ENCODE measurements around the gene ROBO1.

ROBO1 gene

GRCh38 chr3:79162653-79163052, 605.1 kb downstream of the ROBO1 start:
- Histone ChIP-seq H3K27me3 (ENCODE audit: control insufficient read depth in 2 of 2, insufficient read depth in 2 of 2, low read length in 2 of 2) (no peaks in the 10 kb centered on the region), H3K9me3 (ENCODE audit: control insufficient read depth in 2 of 2, low read length in 2 of 2) (no peaks in the 10 kb centered on the region), H3K4me3 (ENCODE audit: low read length in 2 of 2) (no peak overlapping the region), H3K4me1 (ENCODE audit: control insufficient read depth in 2 of 2, insufficient read depth in 2 of 2, low read length in 2 of 2) (no peaks in the 10 kb centered on the region), H3K36me3 (ENCODE audit: control insufficient read depth in 2 of 2, insufficient read depth in 2 of 2, low read length in 2 of 2) (no peaks in the 10 kb centered on the region), H3K9ac (ENCODE audit: low read depth in 1 of 2, low read length in 2 of 2) (no peak overlapping the region), H3K27ac (ENCODE audit: low read depth in 2 of 2, low read length in 2 of 2) (no peak overlapping the region)

- Histone ChIP-seq H3K4me1 (ENCODE audit: control insufficient read depth in 2 of 2, insufficient read depth in 2 of 2, low read length in 2 of 2) (no peaks in the 10 kb centered on the region), H3K4me3 (ENCODE audit: low read length in 2 of 2) (no peak overlapping the region), H3K27ac (ENCODE audit: low read depth in 2 of 2, low read length in 2 of 2) (no peak overlapping the region), H3K36me3 (ENCODE audit: control insufficient read depth in 2 of 2, insufficient read depth in 2 of 2, low read length in 2 of 2) (no peaks in the 10 kb centered on the region), H3K27me3 (ENCODE audit: control insufficient read depth in 2 of 2, insufficient read depth in 2 of 2, low read length in 2 of 2) (no peaks in the 10 kb centered on the region), H3K9ac (ENCODE audit: low read depth in 1 of 2, low read length in 2 of 2) (no peak overlapping the region), H3K9me3 (ENCODE audit: control insufficient read depth in 2 of 2, low read length in 2 of 2) (no peaks in the 10 kb centered on the region)
These were observed 605.9 kb downstream of the ROBO1 start for GRCh38 chr3:79161941-79162340.

GRCh38 chr3:79160421-79160820, 607.4 kb downstream of the ROBO1 start:
- Histone ChIP-seq H3K27me3 (ENCODE audit: control insufficient read depth in 2 of 2, insufficient read depth in 2 of 2, low read length in 2 of 2) (no peaks in the 10 kb centered on the region), H3K4me1 (ENCODE audit: control insufficient read depth in 2 of 2, insufficient read depth in 2 of 2, low read length in 2 of 2) (no peaks in the 10 kb centered on the region), H3K9ac (ENCODE audit: low read depth in 1 of 2, low read length in 2 of 2) (no peak overlapping the region), H3K9me3 (ENCODE audit: control insufficient read depth in 2 of 2, low read length in 2 of 2) (no peaks in the 10 kb centered on the region), H3K36me3 (ENCODE audit: control insufficient read depth in 2 of 2, insufficient read depth in 2 of 2, low read length in 2 of 2) (no peaks in the 10 kb centered on the region), H3K27ac (ENCODE audit: low read depth in 2 of 2, low read length in 2 of 2) (no peak overlapping the region), H3K4me3 (ENCODE audit: low read length in 2 of 2) (no peak overlapping the region)

- Histone ChIP-seq H3K27me3 (ENCODE audit: control insufficient read depth in 2 of 2, insufficient read depth in 2 of 2, low read length in 2 of 2) (no peaks in the 10 kb centered on the region), H3K9me3 (ENCODE audit: control insufficient read depth in 2 of 2, low read length in 2 of 2) (no peaks in the 10 kb centered on the region), H3K27ac (ENCODE audit: low read depth in 2 of 2, low read length in 2 of 2) (no peak overlapping the region), H3K4me3 (ENCODE audit: low read length in 2 of 2) (no peak overlapping the region), H3K36me3 (ENCODE audit: control insufficient read depth in 2 of 2, insufficient read depth in 2 of 2, low read length in 2 of 2) (no peaks in the 10 kb centered on the region), H3K4me1 (ENCODE audit: control insufficient read depth in 2 of 2, insufficient read depth in 2 of 2, low read length in 2 of 2) (no peaks in the 10 kb centered on the region), H3K9ac (ENCODE audit: low read depth in 1 of 2, low read length in 2 of 2) (no peak overlapping the region)
These were observed 608.1 kb downstream of the ROBO1 start for GRCh38 chr3:79159736-79160135.

- H3K9ac ChIP-seq (ENCODE audit: low read depth in 1 of 2, low read length in 2 of 2) = no peak overlapping the region
- H3K9me3 ChIP-seq (ENCODE audit: control insufficient read depth in 2 of 2, low read length in 2 of 2) = no peaks in the 10 kb centered on the region
- H3K36me3 ChIP-seq (ENCODE audit: control insufficient read depth in 2 of 2, insufficient read depth in 2 of 2, low read length in 2 of 2) = no peaks in the 10 kb centered on the region
- H3K27ac ChIP-seq (ENCODE audit: low read depth in 2 of 2, low read length in 2 of 2) = no peak overlapping the region
- no peaks in the 10 kb centered on the region for H3K4me1 ChIP-seq (ENCODE audit: control insufficient read depth in 2 of 2, insufficient read depth in 2 of 2, low read length in 2 of 2)
- H3K27me3 ChIP-seq (ENCODE audit: control insufficient read depth in 2 of 2, insufficient read depth in 2 of 2, low read length in 2 of 2) = no peaks in the 10 kb centered on the region
- no peak overlapping the region for H3K4me3 ChIP-seq (ENCODE audit: low read length in 2 of 2)
These were observed 610.6 kb downstream of the ROBO1 start for GRCh38 chr3:79157191-79157590.

GRCh38 chr3:79154865-79155264, 612.9 kb downstream of the ROBO1 start:
- H3K36me3 ChIP-seq (ENCODE audit: control insufficient read depth in 2 of 2, insufficient read depth in 2 of 2, low read length in 2 of 2) = no peaks in the 10 kb centered on the region
- no peak overlapping the region for H3K4me3 ChIP-seq (ENCODE audit: low read length in 2 of 2)
- no peak overlapping the region for H3K27ac ChIP-seq (ENCODE audit: low read depth in 2 of 2, low read length in 2 of 2)
- H3K27me3 ChIP-seq (ENCODE audit: control insufficient read depth in 2 of 2, insufficient read depth in 2 of 2, low read length in 2 of 2) = no peaks in the 10 kb centered on the region
- H3K4me1 ChIP-seq (ENCODE audit: control insufficient read depth in 2 of 2, insufficient read depth in 2 of 2, low read length in 2 of 2) = no peaks in the 10 kb centered on the region
- H3K9ac ChIP-seq (ENCODE audit: low read depth in 1 of 2, low read length in 2 of 2) = no peak overlapping the region
- H3K9me3 ChIP-seq (ENCODE audit: control insufficient read depth in 2 of 2, low read length in 2 of 2) = no peaks in the 10 kb centered on the region

GRCh38 chr3:79148786-79149185, 619.0 kb downstream of the ROBO1 start:
- H3K9me3 ChIP-seq (ENCODE audit: control insufficient read depth in 2 of 2, low read length in 2 of 2) = no peaks in the 10 kb centered on the region
- no peak overlapping the region for H3K4me3 ChIP-seq (ENCODE audit: low read length in 2 of 2)
- H3K9ac ChIP-seq (ENCODE audit: low read depth in 1 of 2, low read length in 2 of 2) = no peak overlapping the region

GRCh38 chr3:79146024-79146423, 621.8 kb downstream of the ROBO1 start:
- H3K36me3 ChIP-seq (ENCODE audit: control insufficient read depth in 2 of 2, insufficient read depth in 2 of 2, low read length in 2 of 2) = no peaks in the 10 kb centered on the region
- no peak overlapping the region for H3K27ac ChIP-seq (ENCODE audit: low read depth in 2 of 2, low read length in 2 of 2)
- no peaks in the 10 kb centered on the region for H3K9me3 ChIP-seq (ENCODE audit: control insufficient read depth in 2 of 2, low read length in 2 of 2)
- H3K4me1 ChIP-seq (ENCODE audit: control insufficient read depth in 2 of 2, insufficient read depth in 2 of 2, low read length in 2 of 2) = no peaks in the 10 kb centered on the region
- H3K27me3 ChIP-seq (ENCODE audit: control insufficient read depth in 2 of 2, insufficient read depth in 2 of 2, low read length in 2 of 2) = no peaks in the 10 kb centered on the region
- H3K9ac ChIP-seq (ENCODE audit: low read depth in 1 of 2, low read length in 2 of 2) = no peak overlapping the region
- no peak overlapping the region for H3K4me3 ChIP-seq (ENCODE audit: low read length in 2 of 2)

More at GRCh38 chr3:79148786-79149185, 619.0 kb downstream of the ROBO1 start:
- H3K27ac ChIP-seq (ENCODE audit: low read depth in 2 of 2, low read length in 2 of 2) = no peak overlapping the region
- H3K4me1 ChIP-seq (ENCODE audit: control insufficient read depth in 2 of 2, insufficient read depth in 2 of 2, low read length in 2 of 2) = no peaks in the 10 kb centered on the region
- H3K27me3 ChIP-seq (ENCODE audit: control insufficient read depth in 2 of 2, insufficient read depth in 2 of 2, low read length in 2 of 2) = no peaks in the 10 kb centered on the region
- H3K36me3 ChIP-seq (ENCODE audit: control insufficient read depth in 2 of 2, insufficient read depth in 2 of 2, low read length in 2 of 2) = no peaks in the 10 kb centered on the region

GRCh38 chr3:79140708-79141107, 627.1 kb downstream of the ROBO1 start:
- H3K9me3 ChIP-seq (ENCODE audit: control insufficient read depth in 2 of 2, low read length in 2 of 2) = no peaks in the 10 kb centered on the region
- H3K27me3 ChIP-seq (ENCODE audit: control insufficient read depth in 2 of 2, insufficient read depth in 2 of 2, low read length in 2 of 2) = no peaks in the 10 kb centered on the region
- no peak overlapping the region for H3K9ac ChIP-seq (ENCODE audit: low read depth in 1 of 2, low read length in 2 of 2)
- H3K36me3 ChIP-seq (ENCODE audit: control insufficient read depth in 2 of 2, insufficient read depth in 2 of 2, low read length in 2 of 2) = no peaks in the 10 kb centered on the region
- no peaks in the 10 kb centered on the region for H3K4me1 ChIP-seq (ENCODE audit: control insufficient read depth in 2 of 2, insufficient read depth in 2 of 2, low read length in 2 of 2)
- no peak overlapping the region for H3K27ac ChIP-seq (ENCODE audit: low read depth in 2 of 2, low read length in 2 of 2)
- H3K4me3 ChIP-seq (ENCODE audit: low read length in 2 of 2) = no peak overlapping the region

- no peaks in the 10 kb centered on the region for H3K36me3 ChIP-seq (ENCODE audit: control insufficient read depth in 2 of 2, insufficient read depth in 2 of 2, low read length in 2 of 2)
- no peaks in the 10 kb centered on the region for H3K4me1 ChIP-seq (ENCODE audit: control insufficient read depth in 2 of 2, insufficient read depth in 2 of 2, low read length in 2 of 2)
- H3K27ac ChIP-seq (ENCODE audit: low read depth in 2 of 2, low read length in 2 of 2) = no peak overlapping the region
- H3K4me3 ChIP-seq (ENCODE audit: low read length in 2 of 2) = no peak overlapping the region
- no peaks in the 10 kb centered on the region for H3K9me3 ChIP-seq (ENCODE audit: control insufficient read depth in 2 of 2, low read length in 2 of 2)
- no peaks in the 10 kb centered on the region for H3K27me3 ChIP-seq (ENCODE audit: control insufficient read depth in 2 of 2, insufficient read depth in 2 of 2, low read length in 2 of 2)
- H3K9ac ChIP-seq (ENCODE audit: low read depth in 1 of 2, low read length in 2 of 2) = no peak overlapping the region
These were observed 628.3 kb downstream of the ROBO1 start for GRCh38 chr3:79139395-79140068.

All from mucosa of rectum (tissue), 2 donors.